ENCODE data around the gene NUFIP2.

DNA sequence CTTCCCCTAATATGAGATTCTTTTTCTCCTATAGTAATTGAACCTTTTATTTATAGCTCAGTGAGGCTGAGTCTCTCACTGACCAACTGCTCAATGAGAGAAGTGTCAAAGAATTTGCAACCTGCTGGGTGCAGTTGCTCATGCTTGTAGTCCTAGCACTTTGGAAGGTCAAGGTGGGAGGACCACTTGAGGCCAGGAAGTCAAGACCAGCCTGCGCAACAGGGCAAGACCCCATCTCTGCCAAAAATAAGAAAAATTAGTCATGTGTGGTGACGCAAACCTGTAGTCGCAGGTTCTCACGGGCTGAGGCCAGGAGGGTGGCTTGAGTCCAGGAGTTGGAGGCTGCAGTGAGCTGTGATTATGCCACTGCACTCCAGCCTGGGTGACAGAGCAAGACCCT, 78.2 kb downstream of the NUFIP2 start:
- TF ChIP-seq, protein P1, sequence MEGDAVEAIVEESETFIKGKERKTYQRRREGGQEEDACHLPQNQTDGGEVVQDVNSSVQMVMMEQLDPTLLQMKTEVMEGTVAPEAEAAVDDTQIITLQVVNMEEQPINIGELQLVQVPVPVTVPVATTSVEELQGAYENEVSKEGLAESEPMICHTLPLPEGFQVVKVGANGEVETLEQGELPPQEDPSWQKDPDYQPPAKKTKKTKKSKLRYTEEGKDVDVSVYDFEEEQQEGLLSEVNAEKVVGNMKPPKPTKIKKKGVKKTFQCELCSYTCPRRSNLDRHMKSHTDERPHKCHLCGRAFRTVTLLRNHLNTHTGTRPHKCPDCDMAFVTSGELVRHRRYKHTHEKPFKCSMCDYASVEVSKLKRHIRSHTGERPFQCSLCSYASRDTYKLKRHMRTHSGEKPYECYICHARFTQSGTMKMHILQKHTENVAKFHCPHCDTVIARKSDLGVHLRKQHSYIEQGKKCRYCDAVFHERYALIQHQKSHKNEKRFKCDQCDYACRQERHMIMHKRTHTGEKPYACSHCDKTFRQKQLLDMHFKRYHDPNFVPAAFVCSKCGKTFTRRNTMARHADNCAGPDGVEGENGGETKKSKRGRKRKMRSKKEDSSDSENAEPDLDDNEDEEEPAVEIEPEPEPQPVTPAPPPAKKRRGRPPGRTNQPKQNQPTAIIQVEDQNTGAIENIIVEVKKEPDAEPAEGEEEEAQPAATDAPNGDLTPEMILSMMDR (IDR thresholded peaks at IDR 0.05) = no peak
- TF ChIP-seq EZH2 (IDR thresholded peaks at IDR 0.05; ENCODE audit: borderline replicate concordance, insufficient read depth, low read depth, low read length, poor library complexity, severe bottlenecking) = no peak
